GM12878 (cell line): ENCODE data around the gene VAC14. TPM values are rescaled to one million over a fixed set of nuclear protein-coding genes. Genes with fewer than 3 reads are reported as not detected.

ENCODE experiments used
- ATAC-seq: fragments of 200-7000 bp; cut with Tn5 transposase; 3 replicates; pipeline ENCODE4 v1.9.1; 2020; ENCODE audit warnings: mild to moderate bottlenecking, moderate library complexity
- BruUV-seq: library from RNA; stranded (reverse); fragments of 400-500 nt; replicated peaks from 2 replicates; lab custom pipeline; 2021; lab: Mats Ljungman, UMichigan
- CTCF ChIA-PET: fragments of 300-600 bp; sonication (Branson Sonifier 250); formaldehyde crosslinking; extraction: SDS; loops from one replicate; lab custom pipeline; 2021; ENCODE audit warnings: inconsistent platforms; lab: Yijun Ruan, JAX
- POLR2A ChIA-PET: fragments of 350-600 bp; formaldehyde crosslinking; extraction: SDS; loops from one replicate; lab custom pipeline; 2021; ENCODE audit warnings: inconsistent platforms; lab: Charles Lee
- RAD21 ChIA-PET: fragments of 300-600 bp; sonication (Branson Sonifier 250); formaldehyde crosslinking; loops from one replicate; lab custom pipeline; 2023; ENCODE audit warnings: antibody characterized with exemption; ENCODE audit not compliant: unreplicated experiment; lab: Charles Lee
- SMC1A ChIA-PET: fragments of 300-600 bp; sonication (Branson Sonifier 250); formaldehyde crosslinking; loops from one replicate; lab custom pipeline; 2023; ENCODE audit not compliant: unreplicated experiment, uncharacterized antibody; lab: Charles Lee
- DNase-seq: peaks from one replicate; pipeline ENCODE4 v3.0.0-alpha.2; 2011; ENCODE audit warnings: low read depth, low spot score
- FAIRE-seq: peaks from 3 replicates; lab custom pipeline; 2011; peaks lifted over from hg19 to GRCh38; lab: Jason Lieb, UNC
- H2AFZ ChIP-seq: 2 replicates; pipeline ENCODE4 v1.6.0; 2011; ENCODE audit warnings: low read depth, low read length, control low read depth; ENCODE audit not compliant: control insufficient read depth
- H3K27ac ChIP-seq: 2 replicates; pipeline ENCODE4 v1.5.1; 2011; ENCODE audit warnings: control low read depth; ENCODE audit not compliant: control insufficient read depth, insufficient read depth
- H3K27me3 ChIP-seq, 2 experiments: replicated peaks in 1 of 2; 2 replicates each; pipeline versions ENCODE4 v1.6.0 to v1.6.1; 2011; ENCODE audit warnings: low read length in 1 of 2; ENCODE audit not compliant: control insufficient read depth in 2 of 2, insufficient read depth in 2 of 2
- H3K36me3 ChIP-seq, 2 experiments: 2 replicates each; pipeline ENCODE4 v1.5.1; 2011; ENCODE audit warnings: low read length in 1 of 2; ENCODE audit not compliant: control insufficient read depth in 2 of 2, insufficient read depth in 2 of 2
- H3K4me1 ChIP-seq: 2 replicates; pipeline ENCODE4 v1.6.1; 2011; ENCODE audit warnings: mild to moderate bottlenecking, low read length, moderate library complexity, mixed read lengths; ENCODE audit not compliant: control insufficient read depth, insufficient read depth
- H3K4me2 ChIP-seq: 2 replicates; pipeline ENCODE4 v1.6.0; 2011; ENCODE audit warnings: control low read depth; ENCODE audit not compliant: control insufficient read depth, insufficient read depth
- H3K4me3 ChIP-seq: fragments of 200-600 bp; sonication (generic); 2 replicates; pipeline ENCODE4 v1.5.1; 2016
- H3K79me2 ChIP-seq: 2 replicates; pipeline ENCODE4 v1.6.0; 2011; ENCODE audit warnings: low read length; ENCODE audit not compliant: control insufficient read depth, insufficient read depth
- H3K9ac ChIP-seq: 2 replicates; pipeline ENCODE4 v1.8.0; 2011; ENCODE audit warnings: low read length, control low read depth, mixed read lengths; ENCODE audit not compliant: control insufficient read depth, insufficient read depth
- H3K9me3 ChIP-seq: replicated peaks from 3 replicates; pipeline ENCODE4 v1.5.1; 2011; ENCODE audit warnings: mild to moderate bottlenecking, low read length; ENCODE audit not compliant: control insufficient read depth, insufficient read depth
- H4K20me1 ChIP-seq: 2 replicates; pipeline ENCODE4 v1.6.0; 2011; ENCODE audit not compliant: control insufficient read depth, insufficient read depth
- BACH1 ChIP-seq: fragments of 450-650 bp; IDR thresholded peaks from 2 replicates; pipeline ENCODE4 v1.6.1; 2017; ENCODE audit warnings: mild to moderate bottlenecking, borderline replicate concordance
- BCLAF1 ChIP-seq: fragments of 450-650 bp; IDR thresholded peaks from 2 replicates; pipeline ENCODE4 v1.6.1; 2017; ENCODE audit warnings: antibody characterized with exemption, mild to moderate bottlenecking, moderate library complexity
- CEBPZ ChIP-seq: fragments of 150-350 bp; IDR thresholded peaks from 2 replicates; pipeline ENCODE4 v1.6.1; 2016; ENCODE audit warnings: low read depth, low read length
- CHD2 ChIP-seq: IDR thresholded peaks from 2 replicates; pipeline ENCODE4 v1.6.1; 2011; ENCODE audit warnings: low read depth, low read length, improper control_type of control experiment, borderline replicate concordance
- FOS ChIP-seq: IDR thresholded peaks from 3 replicates; pipeline ENCODE4 v1.6.1; 2011; ENCODE audit warnings: borderline replicate concordance; ENCODE audit not compliant: insufficient read length; ENCODE audit errors: extremely low read depth
- GATAD2B ChIP-seq: fragments of 450-650 bp; conservative IDR thresholded peaks from 2 replicates; pipeline ENCODE4 v1.6.1; 2017; ENCODE audit warnings: low read depth, mild to moderate bottlenecking, moderate library complexity
- IKZF2 ChIP-seq, 2 experiments: fragments of 450-650 bp; IDR thresholded peaks; 2 replicates each; pipeline ENCODE4 v1.6.1; 2017; ENCODE audit warnings: mild to moderate bottlenecking in 2 of 2, moderate library complexity in 2 of 2
- NBN ChIP-seq: fragments of 450-650 bp; IDR thresholded peaks from 2 replicates; pipeline ENCODE4 v1.6.1; 2016
- NFYA ChIP-seq: IDR thresholded peaks from 2 replicates; pipeline ENCODE4 v1.6.1; 2011; ENCODE audit warnings: low read depth, mild to moderate bottlenecking, low read length, improper control_type of control experiment, borderline replicate concordance
- NFYB ChIP-seq: IDR thresholded peaks from 2 replicates; pipeline ENCODE4 v1.6.1; 2011; ENCODE audit warnings: low read depth, mild to moderate bottlenecking, low read length, improper control_type of control experiment, moderate library complexity; ENCODE audit not compliant: insufficient read depth
- NR2F1 ChIP-seq: fragments of 450-650 bp; conservative IDR thresholded peaks from 2 replicates; pipeline ENCODE4 v1.6.1; 2017; ENCODE audit warnings: mild to moderate bottlenecking
- RFX5 ChIP-seq: IDR thresholded peaks from 2 replicates; pipeline ENCODE4 v1.6.1; 2011; ENCODE audit warnings: low read depth, low read length, improper control_type of control experiment
- SIX5 ChIP-seq: IDR thresholded peaks from 2 replicates; pipeline ENCODE4 v1.6.1; 2011; ENCODE audit warnings: mild to moderate bottlenecking, low read depth, low read length, moderate library complexity; ENCODE audit not compliant: severe bottlenecking
- TCF12 ChIP-seq: IDR thresholded peaks from 2 replicates; pipeline ENCODE4 v1.6.1; 2011; ENCODE audit warnings: low read depth, mild to moderate bottlenecking, low read length
- TCF7 ChIP-seq: IDR thresholded peaks from 2 replicates; pipeline ENCODE4 v1.6.1; 2014; ENCODE audit warnings: antibody characterized with exemption, borderline replicate concordance
- ZNF384 ChIP-seq: IDR thresholded peaks from 2 replicates; pipeline ENCODE4 v1.6.1; 2012; ENCODE audit warnings: low read depth, mild to moderate bottlenecking, low read length, improper control_type of control experiment, borderline replicate concordance
- WGBS: methylation state at CpG from one replicate; pipeline ENCODE4 v1.1.6; 2016; ENCODE audit warnings: low lambda C conversion rate; ENCODE audit not compliant: insufficient replicate concordance, insufficient coverage; ENCODE audit errors: missing lambda C conversion rate; 5-methylcytosine and 5-hydroxymethylcytosine counted together
- in situ Hi-C: fragments of 300-500 bp; cut with MboI; formaldehyde crosslinking; loops from 9 replicates; pipeline ENCODE4 v1.14.3; 2018; ENCODE audit warnings: mixed read lengths
- intact Hi-C: fragments of 100-400 bp; cut with micrococcal nuclease; formaldehyde crosslinking; loops from one replicate; pipeline ENCODE4 v1.14.2; 2022; ENCODE audit not compliant: unreplicated experiment
- polyA plus RNA-seq, 11 experiments: library from polyadenylated mRNA; depleted of rRNA in 4 of 11; unstranded in 6 of 11; stranded (reverse) in 5 of 11; fragments of >200 nt; fragmentation: Nextera tagmentation in 4 of 11; fragmentation: Illumina TruSeq in 1 of 11; extraction: Ambion mirVana in 4 of 11; extraction: Trizol in 1 of 11; gene quantifications; 1 replicate in 1 of 11; 2 replicates in 10 of 11; pipeline versions ENCODE4 v1.2.1 to v1.2.3, GENCODE V29; 2011 to 2016; ENCODE audit warnings: inconsistent platforms in 2 of 11, missing spikeins in 2 of 11, low read depth in 1 of 11
- total RNA-seq, 4 experiments: library from RNA; depleted of rRNA in 3 of 4; stranded (reverse); fragments of >200 nt in 3 of 4; fragmentation: Illumina TruSeq in 1 of 4; extraction: Trizol in 1 of 4; gene quantifications; 2 replicates each; pipeline versions ENCODE4 v1.2.1 to v1.2.3, GENCODE V29; 2013 to 2021
- TF ChIP-seq, protein P1 (sequence below): IDR thresholded peaks from 2 replicates; pipeline ENCODE4 v1.6.1; 2012; ENCODE audit warnings: mild to moderate bottlenecking, low read depth, low read length

Gene VAC14
- total and polyA plus RNA-seq, 10 of the 15 experiments (the other 5 are each of a cell fraction or from before 2014, with no cell fraction given) = 1.3 to 45.5 (median 25.5) TPM

- RAD21 ChIA-PET = no interaction called here
- H3K9ac ChIP-seq = no peak overlapping the region
- H3K27me3 ChIP-seq = no peaks in the 10 kb centered on the region
- H3K36me3 ChIP-seq = peaks cover 0 to 5% of the 10 kb centered on the region in 2 experiments; a peak in 2 of 4 replicates
- H2AFZ ChIP-seq = no peak overlapping the region
- H3K4me1 ChIP-seq = no peaks in the 10 kb centered on the region
- H3K4me2 ChIP-seq = no peak overlapping the region
- H3K4me3 ChIP-seq = no peak overlapping the region
- H3K27ac ChIP-seq = no peak overlapping the region
- POLR2A ChIA-PET = no interaction called here
- no peak for FAIRE-seq
- in situ Hi-C loops = no loop called here
- no TSS peak for BruUV-seq
- 89% methylated on average over 9 of the region's 11 CpGs for whole genome bisulfite sequencing
- SMC1A ChIA-PET = no interaction called here
- no peak for ATAC-seq
- CTCF ChIA-PET = no interaction called here
- intact Hi-C loops = no loop called here
- no peaks in the 10 kb centered on the region for H3K9me3 ChIP-seq
- no peak for DNase-seq
- no peaks in the 10 kb centered on the region for H4K20me1 ChIP-seq
- H3K79me2 ChIP-seq = no peaks in the 10 kb centered on the region
- TF ChIP-seq CHD2 (no peak), CEBPZ (no peak), BACH1 (no peak), NFYA (no peak), FOS (no peak), NFYB (no peak), NBN (no peak), RFX5 (no peak), TCF7 (no peak), GATAD2B (no peak), IKZF2 (IDR thresholded peaks at IDR 0.05) (no peak), NR2F1 (no peak), SIX5 (no peak), ZNF384 (no peak), BCLAF1 (no peak), TCF12 (no peak)
- TF ChIP-seq, protein P1, sequence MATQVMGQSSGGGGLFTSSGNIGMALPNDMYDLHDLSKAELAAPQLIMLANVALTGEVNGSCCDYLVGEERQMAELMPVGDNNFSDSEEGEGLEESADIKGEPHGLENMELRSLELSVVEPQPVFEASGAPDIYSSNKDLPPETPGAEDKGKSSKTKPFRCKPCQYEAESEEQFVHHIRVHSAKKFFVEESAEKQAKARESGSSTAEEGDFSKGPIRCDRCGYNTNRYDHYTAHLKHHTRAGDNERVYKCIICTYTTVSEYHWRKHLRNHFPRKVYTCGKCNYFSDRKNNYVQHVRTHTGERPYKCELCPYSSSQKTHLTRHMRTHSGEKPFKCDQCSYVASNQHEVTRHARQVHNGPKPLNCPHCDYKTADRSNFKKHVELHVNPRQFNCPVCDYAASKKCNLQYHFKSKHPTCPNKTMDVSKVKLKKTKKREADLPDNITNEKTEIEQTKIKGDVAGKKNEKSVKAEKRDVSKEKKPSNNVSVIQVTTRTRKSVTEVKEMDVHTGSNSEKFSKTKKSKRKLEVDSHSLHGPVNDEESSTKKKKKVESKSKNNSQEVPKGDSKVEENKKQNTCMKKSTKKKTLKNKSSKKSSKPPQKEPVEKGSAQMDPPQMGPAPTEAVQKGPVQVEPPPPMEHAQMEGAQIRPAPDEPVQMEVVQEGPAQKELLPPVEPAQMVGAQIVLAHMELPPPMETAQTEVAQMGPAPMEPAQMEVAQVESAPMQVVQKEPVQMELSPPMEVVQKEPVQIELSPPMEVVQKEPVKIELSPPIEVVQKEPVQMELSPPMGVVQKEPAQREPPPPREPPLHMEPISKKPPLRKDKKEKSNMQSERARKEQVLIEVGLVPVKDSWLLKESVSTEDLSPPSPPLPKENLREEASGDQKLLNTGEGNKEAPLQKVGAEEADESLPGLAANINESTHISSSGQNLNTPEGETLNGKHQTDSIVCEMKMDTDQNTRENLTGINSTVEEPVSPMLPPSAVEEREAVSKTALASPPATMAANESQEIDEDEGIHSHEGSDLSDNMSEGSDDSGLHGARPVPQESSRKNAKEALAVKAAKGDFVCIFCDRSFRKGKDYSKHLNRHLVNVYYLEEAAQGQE = no peak
Observed at GRCh38 chr16:70704586-70704985, 96.4 kb downstream of the VAC14 start.
